NCI-H1092 treated with DMSO at 0.1 percent for 48 hours (cell line): Measurements from ENCODE around the gene ELN.

ENCODE experiments used
- DNase-seq: peaks from one replicate; lab custom pipeline; 2025; lab: John Stamatoyannopoulos, UW

The ELN gene

DNA sequence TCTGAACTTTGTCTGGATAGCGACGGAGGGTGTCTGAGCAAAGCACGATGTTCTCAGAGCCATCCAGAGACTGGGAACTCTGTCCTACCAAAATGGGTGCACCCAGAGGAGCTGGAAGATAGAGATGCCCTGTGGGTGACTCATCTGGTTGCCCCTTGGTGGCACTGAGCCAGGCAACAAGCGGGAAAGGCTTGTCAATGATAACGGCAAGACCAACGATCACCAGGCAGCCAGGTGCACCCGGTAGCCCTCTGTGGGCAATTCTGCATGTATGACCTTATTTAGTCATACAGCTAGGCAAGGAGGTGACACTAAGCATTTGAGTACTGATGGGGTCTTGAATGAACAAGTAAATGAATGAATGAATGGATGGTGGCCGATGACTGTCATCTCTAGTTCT, 2.8 kb upstream of the ELN start:
- no peak for DNase-seq

DNA sequence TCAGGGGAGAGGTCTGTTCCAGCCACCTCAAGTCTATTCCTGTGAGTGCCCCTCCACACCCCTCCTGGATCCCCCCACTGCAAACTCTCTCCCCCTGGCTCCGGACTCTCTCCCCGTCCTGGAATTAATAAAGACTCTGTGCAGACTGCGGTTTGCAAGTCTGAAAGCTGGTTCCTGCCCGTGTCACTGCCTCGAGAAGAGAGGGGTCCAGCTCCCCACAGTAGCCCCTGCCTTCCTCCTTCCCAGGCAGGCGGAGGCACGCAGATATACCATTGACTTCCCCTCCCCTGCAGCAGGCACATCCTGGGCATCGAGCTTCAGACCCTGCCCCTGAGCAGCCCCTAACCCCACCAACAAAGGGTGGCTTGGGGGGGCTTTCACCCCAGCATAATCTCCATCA, 2.2 kb upstream of the ELN start:
- no peak for DNase-seq

DNA sequence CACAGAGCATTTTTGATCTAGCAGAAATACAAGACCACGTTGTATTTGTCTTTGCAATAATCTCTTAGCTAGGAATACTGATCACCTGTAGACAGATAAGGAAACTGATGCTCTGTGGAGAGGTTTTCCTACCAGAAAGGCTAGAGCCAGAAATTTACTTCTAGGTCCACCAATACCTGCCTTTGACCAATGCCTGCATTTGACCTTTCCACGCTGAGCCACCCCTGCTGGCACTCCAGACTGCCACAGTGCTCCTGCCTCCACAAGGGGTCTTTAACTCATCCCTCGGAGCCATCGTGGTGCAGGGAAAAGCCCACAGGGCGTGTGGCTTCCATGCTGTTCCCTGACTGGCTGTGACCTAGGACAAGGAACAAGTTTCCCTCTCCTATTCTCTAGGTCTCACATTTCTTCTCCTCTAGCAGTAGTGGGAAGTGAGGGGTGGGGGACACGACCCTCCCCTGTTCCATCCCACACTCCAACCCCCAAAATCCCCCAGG, 1.5 kb upstream of the ELN start:
- no peak for DNase-seq

DNA sequence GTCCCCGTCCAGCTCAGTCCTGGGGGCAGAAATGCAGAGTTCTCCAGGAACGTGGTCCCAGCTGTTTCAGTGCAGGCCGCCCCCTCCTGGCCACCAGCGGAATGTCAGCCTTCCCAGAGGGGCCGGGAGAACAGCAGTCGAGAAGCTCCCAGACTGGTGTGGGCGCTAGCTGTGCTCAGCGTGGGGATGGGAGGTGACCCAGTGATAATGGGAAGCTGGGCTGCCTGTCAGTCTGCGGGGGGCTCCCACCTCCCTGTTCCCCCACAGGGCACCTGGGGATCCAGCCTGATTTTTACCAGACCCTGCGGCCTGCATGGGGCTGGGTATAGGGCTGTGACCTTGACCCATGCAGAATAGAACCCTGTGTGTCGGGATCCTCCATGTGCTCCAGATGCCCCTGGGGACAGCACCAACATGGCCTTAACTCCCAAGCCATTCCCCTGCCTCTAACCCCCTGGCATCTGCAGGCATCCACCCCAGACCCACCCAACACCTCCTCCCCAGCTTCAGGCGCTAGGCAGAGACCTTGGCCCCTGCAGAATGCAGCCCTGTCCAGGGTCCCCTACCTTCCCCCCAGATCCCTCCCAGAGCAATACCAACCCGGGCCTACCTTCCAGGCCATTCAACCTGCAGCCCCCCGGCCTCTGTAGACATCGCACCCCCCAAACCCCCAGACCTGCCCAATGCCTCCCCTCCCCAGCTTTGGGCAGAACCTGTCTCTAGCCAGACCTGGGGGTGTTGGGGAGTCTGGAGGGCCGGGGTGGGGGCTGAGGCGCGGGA, 880 bp upstream of the ELN start:
- peak; percentile 19 for DNase-seq

DNA sequence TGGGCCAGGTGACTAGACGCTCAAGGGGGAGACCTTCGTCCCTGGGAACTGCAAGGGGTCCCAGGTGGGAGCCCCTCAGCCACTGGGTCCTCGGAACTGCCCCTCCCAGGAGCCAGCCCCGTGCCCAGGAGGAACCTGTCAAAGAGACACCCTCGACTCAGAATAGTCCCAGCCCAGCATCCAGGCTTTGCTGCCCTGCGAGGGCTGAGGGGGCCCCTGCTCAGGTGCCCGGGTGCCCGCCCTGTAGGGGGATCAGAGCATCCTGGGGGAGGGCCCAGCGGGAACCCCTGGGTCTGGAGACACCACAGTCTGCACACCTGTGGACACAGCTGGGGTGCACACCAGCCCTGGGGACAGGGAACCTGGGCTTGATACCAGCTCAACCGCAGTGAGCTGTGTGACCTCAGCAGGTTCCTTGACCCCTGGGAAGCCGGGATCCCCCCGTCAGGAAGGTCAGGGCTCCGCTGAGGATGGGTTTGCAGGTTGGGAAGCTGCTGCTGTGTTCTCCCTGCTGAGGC, 407 bp downstream of the ELN start:
- DNase-seq: no peak

DNA sequence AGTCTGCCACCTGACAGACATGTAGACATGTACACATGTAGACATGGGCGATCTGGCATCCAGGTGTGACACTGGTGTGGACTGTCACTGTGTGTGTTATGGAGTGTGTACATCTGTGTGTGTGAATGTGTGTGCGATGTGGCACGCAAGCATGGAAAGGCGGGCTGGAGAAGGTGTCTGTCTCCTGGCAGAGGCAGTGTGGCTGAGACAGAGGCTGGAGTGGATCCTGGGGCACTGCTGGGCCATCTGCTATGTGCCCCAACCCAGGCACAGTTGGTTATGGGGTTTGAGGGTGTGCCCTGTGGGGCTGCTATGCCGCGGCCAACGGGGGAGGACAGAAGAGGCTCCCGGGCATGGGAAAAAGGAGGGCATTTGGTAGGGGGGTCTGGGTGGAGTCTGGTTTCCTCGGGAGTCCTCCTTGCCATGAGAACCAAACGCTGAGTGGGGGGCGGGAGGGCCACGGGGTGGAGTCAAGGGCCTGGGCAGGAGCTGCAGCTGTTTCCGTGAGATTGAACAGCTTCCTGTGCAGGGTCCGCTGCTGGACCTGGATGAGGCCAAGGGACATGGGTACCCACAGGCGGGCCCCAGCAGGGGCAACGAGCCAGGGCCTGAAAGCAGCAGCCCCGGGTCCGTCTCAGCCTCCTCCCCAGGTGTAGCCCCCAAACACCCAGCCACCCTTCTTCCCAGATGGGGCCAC, 1.3 kb downstream of the ELN start:
- DNase-seq: no peak

DNA sequence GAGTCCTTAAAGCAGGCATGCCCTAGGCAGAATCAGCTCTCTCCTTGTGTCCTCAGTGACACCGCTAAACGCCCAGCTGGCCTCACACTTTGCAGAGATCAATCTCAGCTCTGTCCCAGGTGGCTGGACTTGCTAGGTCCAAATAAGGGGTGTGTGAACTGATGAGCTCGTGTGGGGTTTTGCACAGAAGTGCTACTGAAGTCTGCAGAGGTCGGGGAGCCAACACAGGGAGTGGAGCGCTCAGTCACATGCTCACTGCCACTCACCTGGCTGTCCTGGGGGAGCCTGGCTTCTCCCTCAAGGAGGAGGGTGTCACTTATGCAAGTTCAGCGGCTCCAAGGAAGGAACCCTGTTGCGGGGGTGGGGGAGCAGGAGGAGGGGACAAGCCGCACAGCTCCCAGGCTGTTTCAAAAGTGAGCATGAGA, 2.0 kb downstream of the ELN start:
- DNase-seq: no peak

DNA sequence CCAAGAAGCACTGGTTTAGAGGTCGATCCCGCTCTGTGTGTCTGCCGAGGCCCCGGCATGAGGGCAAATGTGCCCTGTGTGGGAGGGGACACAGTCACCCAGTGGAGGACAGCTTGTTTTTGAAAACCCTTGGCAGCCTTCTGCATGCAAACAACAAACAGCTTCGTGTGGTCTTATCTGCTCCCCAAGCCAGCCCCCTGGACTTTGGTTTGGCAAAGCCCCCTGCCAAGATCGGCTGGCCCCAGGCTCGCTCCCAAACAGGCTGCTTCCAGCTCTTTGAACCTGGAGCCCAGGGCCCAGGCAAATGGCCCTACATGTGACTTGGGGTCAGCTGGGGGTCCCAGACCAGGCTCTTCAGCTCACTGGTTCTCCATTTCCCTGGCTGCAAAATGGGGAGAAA, 2.9 kb downstream of the ELN start:
- no peak for DNase-seq

DNA sequence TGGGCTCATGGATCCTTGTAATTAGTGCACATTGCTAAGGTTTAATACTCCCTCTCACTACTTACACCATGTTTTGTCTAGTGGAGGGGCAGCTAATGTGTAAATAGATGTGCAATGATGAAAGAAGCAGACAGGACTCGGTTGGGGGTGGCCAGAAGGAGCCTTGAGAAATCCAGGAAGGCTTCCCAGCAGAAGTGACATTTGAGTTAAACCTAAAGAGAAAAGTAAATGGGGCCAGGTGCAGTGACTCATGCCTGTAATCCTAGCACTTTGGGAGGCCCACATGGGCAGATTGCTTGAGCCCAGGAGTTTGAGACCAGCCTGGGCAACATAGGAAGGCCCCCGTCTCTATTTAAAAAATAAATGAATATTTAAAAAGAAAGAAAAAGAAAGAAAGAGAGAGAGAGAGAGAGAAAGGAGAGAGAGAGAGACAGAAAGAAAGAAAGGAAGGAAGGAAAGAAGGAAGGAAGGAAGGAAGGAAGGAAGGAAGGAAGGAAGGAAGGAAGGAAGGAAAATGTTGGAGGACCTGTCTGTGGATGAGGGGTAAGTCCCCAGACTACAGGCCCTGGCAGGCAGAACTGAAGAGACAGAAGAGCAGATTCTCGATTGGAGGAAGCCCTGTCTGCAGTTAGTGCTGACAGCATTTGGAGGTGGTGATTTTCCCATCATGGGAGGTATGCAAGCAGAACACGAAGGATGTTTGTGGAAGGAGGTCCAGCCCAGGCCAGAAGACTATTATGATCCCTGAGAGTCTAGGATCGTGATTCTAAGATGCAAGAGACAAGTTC, 3.6 kb downstream of the ELN start:
- no peak for DNase-seq

DNA sequence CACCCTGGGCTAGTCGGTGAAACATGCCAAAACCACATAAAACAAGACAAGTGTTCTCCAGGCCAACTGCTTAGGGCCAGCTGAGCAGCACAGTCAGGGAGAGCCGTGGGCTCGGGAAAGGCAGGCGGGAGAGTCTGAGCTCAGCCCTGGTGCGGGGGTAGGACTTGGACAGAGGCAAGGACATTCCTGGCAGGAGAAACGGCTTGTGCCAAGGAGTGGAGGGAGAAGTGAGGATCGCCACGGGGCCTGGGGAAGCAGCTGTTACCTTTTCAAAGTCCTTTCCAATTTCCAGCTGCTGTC, 4.2 kb downstream of the ELN start:
- DNase-seq: no peak

DNA sequence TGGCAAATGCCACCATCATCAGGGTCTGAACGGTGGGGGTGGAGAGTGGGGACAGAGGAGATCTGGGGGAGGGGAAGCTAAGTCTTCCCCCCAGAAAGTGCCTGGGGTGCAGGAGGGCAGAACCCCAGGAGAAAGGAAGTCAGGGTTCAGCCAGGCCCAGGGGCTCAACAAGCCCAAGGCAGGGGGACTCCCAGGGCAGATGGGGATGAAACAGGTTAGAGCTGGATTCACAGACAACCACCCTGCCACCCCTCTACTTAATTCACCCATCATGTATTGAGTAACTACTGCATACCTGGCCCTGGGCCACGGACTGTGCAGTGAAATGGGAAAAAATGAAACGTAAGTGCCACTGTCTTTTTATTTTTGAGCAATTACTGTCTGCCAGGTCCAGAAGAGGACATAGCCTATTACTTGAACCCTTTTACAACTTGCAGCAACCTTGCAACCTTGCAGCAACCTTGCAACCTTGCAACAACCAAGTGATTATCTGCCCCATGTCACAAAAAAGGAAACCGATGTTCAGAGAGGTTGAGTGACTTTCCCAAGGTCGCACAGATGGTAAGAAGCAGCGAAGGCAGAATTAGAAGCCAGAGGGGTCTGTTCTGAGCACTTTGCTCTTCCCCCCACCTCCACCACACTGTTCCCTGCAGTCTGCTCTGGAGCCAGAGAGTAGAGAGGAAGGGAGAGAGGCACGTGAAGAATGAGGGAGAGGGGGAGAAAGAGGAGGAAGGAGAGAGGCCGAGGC, 4.8 kb downstream of the ELN start:
- no peak for DNase-seq

DNA sequence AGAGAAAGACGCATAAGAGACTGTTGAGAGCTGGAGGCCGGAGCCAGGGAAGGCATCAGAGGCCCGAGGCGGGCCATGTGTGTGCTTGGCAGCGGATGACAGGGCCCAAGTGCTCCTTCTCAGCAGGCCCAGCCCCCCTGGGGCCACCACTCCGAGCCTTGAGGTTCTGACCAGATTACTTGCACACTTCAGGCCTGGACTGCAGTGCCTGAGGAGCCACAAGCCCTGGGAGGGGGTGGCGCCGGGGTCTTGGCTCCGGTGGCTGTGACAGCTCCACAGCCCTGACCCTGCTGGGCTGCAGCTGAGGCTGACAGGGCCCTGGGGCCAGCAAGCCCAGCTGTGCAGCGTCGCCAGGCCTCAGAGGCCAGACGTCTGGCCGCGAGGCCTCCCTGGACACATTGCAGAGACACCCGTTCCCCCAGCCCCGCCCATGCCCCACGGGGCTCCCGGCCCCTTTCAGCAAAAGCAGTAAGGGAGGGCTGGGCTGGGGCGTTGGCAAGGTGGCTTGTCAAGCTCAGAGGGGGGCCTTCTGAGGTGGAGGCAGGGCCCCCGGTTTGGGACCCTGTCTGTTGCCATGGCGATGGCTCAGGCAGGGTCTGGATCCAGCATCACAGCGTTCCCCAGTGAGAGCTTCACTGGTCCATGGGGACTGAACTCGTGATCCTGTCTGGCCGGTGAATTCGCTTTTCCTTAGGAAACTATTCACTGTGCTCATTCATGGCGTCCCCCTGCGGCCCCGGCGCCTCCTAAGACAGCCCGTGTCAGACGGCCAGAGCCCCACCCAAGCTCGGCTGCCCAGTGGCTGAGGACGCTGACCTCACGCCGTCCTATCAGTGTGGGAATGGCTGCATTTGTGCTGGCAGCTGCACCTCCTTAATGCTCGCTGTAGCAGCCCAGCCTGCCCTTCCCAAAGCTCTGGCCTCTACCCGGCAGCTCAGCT, 5.7 kb downstream of the ELN start:
- DNase-seq: no peak

DNA sequence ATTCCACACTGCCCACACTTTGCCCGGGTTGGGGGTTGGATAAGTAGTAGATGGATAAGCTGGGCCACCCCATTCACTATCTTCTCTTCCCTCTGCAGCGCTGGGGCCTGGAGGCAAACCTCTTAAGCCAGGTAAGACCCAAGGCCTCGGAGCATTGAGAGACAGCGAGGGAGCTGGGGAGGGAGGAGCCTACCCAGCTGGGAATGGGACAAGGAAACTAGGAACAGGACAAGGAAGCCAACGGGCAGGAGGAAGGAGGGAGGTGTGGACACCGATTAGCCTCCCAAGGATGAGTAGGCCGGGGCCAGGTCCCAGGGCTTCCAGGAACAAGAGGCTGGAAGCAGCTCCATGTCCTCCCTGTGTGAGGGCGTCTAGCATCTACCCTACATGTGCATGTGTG, 9.6 kb downstream of the ELN start:
- no peak for DNase-seq

DNA sequence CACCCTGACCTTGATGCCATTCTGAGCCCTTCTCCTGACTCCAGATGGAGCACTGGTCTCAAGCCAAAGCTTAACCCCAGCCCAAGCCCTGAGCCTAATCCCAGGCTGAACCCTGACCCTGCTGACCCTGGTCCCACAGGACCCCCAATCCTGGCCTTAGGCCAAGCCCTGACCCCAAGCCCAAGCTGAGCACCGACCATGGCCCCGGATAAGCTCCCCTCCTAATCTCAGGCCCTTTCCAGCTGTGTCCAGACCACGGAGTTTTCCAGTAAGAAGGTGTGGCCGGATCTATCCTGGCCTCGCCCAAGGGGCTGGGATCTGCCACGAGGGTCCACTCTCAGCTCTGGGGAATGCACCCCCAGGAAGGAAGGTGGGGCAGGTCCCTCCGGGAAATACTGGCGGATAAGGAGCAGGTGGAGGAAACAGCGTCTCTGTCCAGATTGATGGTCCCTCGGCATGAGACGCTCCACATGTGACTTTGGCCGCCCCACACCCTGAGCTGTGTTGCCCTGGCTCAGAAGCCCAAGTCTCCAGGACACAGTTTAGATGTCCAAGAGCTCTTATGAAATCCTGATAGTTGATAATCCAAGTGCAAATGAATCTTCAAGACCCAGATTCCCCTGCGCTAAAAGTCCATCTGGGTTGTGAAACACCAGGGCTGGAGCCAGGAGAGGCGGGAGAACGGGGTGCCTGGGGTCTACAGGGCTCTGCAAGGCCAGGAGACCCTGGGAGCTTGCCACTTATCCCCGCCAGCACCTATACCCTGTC, 10.4 kb downstream of the ELN start:
- DNase-seq: no peak

DNA sequence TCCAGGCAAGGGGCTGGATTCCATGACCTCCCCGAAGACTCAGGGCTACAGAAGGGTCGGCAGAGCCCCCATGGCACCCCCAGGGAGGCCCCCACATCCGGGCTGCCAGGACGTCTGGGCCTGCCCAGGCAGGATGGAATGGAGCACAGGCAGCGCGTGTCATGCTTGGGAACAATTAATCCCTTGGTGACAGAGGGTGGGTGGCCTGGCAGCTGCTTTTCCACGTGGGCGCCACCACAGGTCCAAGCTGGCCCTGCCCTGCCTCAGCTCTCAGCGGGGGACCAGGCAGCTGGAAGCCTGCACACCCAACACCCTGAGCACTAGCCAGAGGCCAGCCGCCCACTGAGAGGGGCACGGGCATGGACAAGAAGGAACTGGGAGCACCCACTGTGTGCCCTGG, 11.4 kb downstream of the ELN start:
- no peak for DNase-seq

DNA sequence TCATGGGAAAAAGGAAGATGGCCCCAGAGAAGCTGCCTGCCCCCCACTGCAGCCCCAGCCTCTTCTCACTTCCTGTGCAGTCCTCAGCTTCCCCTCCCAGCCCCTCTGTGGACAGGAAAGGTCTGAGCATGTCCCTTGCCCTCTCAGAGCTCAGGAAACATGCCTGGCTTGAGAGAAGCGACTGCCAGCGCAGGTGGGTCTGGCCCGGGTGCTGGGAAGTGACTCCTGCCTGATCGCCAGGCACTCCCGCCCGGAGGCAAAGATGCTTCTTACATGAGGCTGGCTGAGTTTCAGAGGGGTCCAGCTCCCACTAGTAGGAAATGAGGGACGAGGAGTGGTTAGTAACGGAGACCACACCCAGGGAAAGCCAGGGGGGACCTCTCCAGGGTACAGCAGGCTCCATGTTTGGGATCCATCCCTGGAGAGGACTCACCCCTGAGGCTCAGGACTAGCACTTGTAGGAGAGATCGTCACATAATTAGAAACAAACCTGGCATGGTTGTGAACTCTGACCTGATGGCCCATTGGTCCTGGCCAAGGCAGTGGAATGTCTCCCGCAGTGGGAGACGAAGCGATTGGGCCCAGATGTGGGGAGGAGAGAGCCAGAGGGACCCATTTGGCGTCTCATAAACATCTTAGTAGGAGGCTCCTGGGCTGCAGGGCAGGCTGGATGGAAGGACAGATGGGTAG, 12.3 kb downstream of the ELN start:
- no peak for DNase-seq

DNA sequence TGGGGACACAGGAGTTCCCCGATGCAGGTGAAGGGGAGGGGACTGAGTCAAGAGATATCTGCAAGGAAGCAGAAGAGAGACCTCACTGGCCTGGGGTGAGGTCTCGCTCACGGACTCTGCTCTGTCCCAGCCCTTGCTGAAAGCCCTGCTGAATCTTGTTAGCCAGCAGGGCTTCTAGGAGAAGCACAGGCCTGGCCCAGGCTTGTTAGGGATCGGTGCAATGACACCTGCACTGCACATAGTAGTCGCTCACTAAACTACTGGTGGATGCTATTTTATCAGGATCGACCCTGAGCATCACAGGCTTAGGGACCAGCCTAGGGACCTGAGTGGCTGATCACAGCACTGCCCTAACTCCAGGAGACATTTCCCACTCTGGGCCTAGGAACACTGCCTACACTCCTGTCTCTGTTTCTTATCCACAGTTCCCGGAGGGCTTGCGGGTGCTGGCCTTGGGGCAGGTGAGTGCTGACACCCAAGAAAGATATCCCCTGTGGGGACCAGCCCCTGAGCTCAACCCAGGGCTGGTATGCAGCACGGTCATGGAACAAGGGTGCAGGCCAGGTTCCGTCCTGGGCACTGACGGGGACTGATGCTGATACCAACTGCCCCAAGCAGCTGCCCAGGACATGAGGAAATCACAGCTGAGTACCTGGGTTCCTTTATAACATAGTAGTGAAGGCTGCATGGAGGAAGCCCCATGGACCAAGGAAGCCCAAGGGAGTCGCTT, 13.0 kb downstream of the ELN start:
- no peak for DNase-seq

DNA sequence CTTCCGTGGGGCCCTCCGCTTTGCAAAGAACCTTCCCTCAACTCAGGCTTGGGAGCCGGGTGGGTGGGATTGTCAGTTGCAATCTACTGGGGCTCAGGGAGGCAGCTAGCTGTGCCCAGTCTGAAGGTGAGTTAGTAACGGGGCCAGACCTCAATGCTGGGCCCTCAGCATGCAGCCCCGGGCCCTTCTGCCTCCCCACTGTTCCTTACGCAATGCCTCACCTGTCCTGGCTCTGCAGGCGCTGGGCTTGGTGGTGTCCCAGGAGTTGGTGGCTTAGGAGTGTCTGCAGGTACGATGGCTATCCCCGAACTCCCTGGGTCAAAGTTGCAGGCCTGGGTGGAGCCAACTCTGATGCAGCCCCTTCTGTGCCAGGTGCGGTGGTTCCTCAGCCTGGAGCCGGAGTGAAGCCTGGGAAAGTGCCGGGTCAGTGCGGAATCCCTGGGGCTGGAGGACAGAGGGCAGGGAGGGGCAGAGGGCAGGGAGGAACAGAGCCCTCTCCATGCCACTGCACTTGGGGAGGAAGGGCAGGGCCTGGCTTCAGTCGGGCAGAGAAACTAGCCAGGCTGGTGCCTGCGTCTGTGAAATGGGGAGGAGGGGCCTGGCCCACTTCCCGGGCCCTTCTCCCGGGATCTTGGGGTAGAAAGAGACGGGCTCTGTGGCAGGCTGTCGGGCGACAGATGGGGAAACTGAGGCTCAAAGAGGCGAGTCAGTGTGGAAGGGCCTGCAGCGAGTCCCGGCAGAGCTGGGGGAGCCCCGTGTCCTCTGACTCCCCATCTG, 15.0 kb downstream of the ELN start:
- DNase-seq: no peak
